ENCODE results near the gene TTC7B. TPM values are rescaled to one million over a fixed set of nuclear protein-coding genes. Genes with fewer than 3 reads are reported as not detected.

TTC7B gene
- polyA plus RNA-seq, 1 donor from 2014 or later, result 19.9 TPM

DNA sequence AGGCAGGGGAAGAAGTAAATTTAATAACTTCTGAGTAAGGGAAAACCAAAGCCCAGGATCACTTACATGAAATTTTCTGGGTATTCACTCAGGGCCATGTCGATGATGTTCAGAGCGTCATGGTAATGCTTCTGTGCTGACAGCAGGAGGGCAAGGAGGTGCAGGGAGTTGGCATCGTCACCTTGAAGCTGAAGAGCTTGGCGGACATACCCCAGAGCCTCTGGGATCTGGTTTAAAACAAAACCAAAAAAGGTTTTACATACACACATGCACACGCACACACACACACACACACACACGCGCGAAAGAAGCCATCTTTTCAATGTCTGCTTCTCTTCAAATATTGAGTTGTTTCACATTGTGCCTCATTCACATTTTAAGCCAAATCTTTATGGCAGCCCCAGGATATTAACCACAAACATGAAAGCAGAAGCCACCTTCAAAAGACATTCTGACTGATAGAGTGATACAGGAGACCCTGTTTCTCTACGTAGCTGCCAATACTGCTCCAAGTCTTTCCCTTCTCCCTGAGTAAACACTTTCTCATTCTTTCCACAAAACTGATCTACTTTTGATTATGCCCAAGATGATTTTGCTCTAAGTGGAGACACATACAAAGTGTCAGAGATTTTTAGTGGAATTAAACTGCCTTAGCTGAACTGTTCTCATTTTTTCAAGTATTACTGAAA lies 172.1 kb downstream of the TTC7B start:
- H3K4me2 ChIP-seq (ENCODE audit: low read length), result no peak overlapping the region
- H3K27me3 ChIP-seq (ENCODE audit: insufficient read depth, low read depth, low read length), result no peaks in the 10 kb centered on the region
- H3K79me2 ChIP-seq (replicated peaks; ENCODE audit: insufficient read depth, low read length), result no peaks in the 10 kb centered on the region
- H3F3A ChIP-seq (ENCODE audit: insufficient read depth, low read length, poor library complexity, severe bottlenecking), result no peaks in the 10 kb centered on the region
- no peaks in the 10 kb centered on the region for H3K9me2 ChIP-seq (ENCODE audit: insufficient read depth, low read length)
- TF ChIP-seq, protein P1, sequence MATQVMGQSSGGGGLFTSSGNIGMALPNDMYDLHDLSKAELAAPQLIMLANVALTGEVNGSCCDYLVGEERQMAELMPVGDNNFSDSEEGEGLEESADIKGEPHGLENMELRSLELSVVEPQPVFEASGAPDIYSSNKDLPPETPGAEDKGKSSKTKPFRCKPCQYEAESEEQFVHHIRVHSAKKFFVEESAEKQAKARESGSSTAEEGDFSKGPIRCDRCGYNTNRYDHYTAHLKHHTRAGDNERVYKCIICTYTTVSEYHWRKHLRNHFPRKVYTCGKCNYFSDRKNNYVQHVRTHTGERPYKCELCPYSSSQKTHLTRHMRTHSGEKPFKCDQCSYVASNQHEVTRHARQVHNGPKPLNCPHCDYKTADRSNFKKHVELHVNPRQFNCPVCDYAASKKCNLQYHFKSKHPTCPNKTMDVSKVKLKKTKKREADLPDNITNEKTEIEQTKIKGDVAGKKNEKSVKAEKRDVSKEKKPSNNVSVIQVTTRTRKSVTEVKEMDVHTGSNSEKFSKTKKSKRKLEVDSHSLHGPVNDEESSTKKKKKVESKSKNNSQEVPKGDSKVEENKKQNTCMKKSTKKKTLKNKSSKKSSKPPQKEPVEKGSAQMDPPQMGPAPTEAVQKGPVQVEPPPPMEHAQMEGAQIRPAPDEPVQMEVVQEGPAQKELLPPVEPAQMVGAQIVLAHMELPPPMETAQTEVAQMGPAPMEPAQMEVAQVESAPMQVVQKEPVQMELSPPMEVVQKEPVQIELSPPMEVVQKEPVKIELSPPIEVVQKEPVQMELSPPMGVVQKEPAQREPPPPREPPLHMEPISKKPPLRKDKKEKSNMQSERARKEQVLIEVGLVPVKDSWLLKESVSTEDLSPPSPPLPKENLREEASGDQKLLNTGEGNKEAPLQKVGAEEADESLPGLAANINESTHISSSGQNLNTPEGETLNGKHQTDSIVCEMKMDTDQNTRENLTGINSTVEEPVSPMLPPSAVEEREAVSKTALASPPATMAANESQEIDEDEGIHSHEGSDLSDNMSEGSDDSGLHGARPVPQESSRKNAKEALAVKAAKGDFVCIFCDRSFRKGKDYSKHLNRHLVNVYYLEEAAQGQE (IDR thresholded peaks at IDR 0.05; ENCODE audit: borderline replicate concordance), result no peak
- TF ChIP-seq MXI1 (conservative IDR thresholded peaks at IDR 0.05; ENCODE audit: poor library complexity, severe bottlenecking) (no peak), SMC3 (conservative IDR thresholded peaks at IDR 0.05; ENCODE audit: poor library complexity) (no peak), RAD21 (conservative IDR thresholded peaks at IDR 0.05) (no peak), EP300 (conservative IDR thresholded peaks at IDR 0.05; ENCODE audit: poor library complexity, severe bottlenecking) (no peak), POLR2AphosphoS5 (IDR thresholded peaks at IDR 0.05) (no peak), TAF1 (IDR thresholded peaks at IDR 0.05; ENCODE audit: low read depth) (no peak), EZH2 (IDR thresholded peaks at IDR 0.05; ENCODE audit: borderline replicate concordance, insufficient read depth, low read length, poor library complexity, severe bottlenecking) (no peak)
- TF ChIP-seq, protein P2, sequence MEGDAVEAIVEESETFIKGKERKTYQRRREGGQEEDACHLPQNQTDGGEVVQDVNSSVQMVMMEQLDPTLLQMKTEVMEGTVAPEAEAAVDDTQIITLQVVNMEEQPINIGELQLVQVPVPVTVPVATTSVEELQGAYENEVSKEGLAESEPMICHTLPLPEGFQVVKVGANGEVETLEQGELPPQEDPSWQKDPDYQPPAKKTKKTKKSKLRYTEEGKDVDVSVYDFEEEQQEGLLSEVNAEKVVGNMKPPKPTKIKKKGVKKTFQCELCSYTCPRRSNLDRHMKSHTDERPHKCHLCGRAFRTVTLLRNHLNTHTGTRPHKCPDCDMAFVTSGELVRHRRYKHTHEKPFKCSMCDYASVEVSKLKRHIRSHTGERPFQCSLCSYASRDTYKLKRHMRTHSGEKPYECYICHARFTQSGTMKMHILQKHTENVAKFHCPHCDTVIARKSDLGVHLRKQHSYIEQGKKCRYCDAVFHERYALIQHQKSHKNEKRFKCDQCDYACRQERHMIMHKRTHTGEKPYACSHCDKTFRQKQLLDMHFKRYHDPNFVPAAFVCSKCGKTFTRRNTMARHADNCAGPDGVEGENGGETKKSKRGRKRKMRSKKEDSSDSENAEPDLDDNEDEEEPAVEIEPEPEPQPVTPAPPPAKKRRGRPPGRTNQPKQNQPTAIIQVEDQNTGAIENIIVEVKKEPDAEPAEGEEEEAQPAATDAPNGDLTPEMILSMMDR (IDR thresholded peaks at IDR 0.05; ENCODE audit: poor library complexity, severe bottlenecking), result no peak
- H3K36me3 ChIP-seq (ENCODE audit: insufficient read depth, low read length), result no peaks in the 10 kb centered on the region
- no peak overlapping the region for H3K27ac ChIP-seq (ENCODE audit: low read length)
- H3K9ac ChIP-seq (ENCODE audit: low read length), result no peak overlapping the region
- H3K4me3 ChIP-seq (ENCODE audit: low read length), result no peak overlapping the region
- no peaks in the 10 kb centered on the region for H3K9me3 ChIP-seq (ENCODE audit: low read length)
- no peaks in the 10 kb centered on the region for H4K20me1 ChIP-seq (ENCODE audit: insufficient read depth)
- no peak overlapping the region for H2AFZ ChIP-seq (ENCODE audit: low read depth, low read length)

DNA sequence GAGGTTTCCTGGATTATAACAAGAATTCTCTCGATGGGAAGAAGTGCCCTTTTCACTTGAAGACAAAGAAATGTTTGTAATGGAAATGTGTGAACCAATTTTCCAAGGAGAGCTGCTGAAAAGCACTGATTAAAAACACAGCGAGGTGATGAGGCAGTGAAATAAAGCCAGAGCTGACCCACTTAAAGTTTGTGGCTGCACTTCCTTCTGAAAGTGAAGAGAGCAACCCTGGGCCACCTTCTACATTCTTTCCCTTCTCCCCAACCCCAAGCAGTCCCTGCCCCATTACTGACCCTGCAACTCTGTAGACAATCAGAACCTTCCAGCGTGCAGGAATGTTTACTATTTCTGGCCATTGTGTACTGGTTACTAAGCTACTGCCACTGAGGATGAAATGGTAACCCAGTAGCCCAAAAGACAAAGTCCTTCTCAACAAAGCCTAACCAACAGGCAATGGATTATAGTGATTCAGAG lies 173.9 kb downstream of the TTC7B start:
- no peak overlapping the region for H3K4me2 ChIP-seq (ENCODE audit: low read length)
- H3K27me3 ChIP-seq (ENCODE audit: insufficient read depth, low read depth, low read length), result no peaks in the 10 kb centered on the region
- TF ChIP-seq EZH2 (IDR thresholded peaks at IDR 0.05; ENCODE audit: borderline replicate concordance, insufficient read depth, low read length, poor library complexity, severe bottlenecking) (no peak), MXI1 (conservative IDR thresholded peaks at IDR 0.05; ENCODE audit: poor library complexity, severe bottlenecking) (no peak), EP300 (conservative IDR thresholded peaks at IDR 0.05; ENCODE audit: poor library complexity, severe bottlenecking) (no peak), SMC3 (conservative IDR thresholded peaks at IDR 0.05; ENCODE audit: poor library complexity) (no peak), TAF1 (IDR thresholded peaks at IDR 0.05; ENCODE audit: low read depth) (no peak), RAD21 (conservative IDR thresholded peaks at IDR 0.05) (no peak), POLR2AphosphoS5 (IDR thresholded peaks at IDR 0.05) (no peak)
- TF ChIP-seq, protein P1 (IDR thresholded peaks at IDR 0.05; ENCODE audit: borderline replicate concordance), result no peak
- TF ChIP-seq, protein P2 (IDR thresholded peaks at IDR 0.05; ENCODE audit: poor library complexity, severe bottlenecking), result no peak
- no peak overlapping the region for H3K27ac ChIP-seq (ENCODE audit: low read length)
- no peaks in the 10 kb centered on the region for H3K36me3 ChIP-seq (ENCODE audit: insufficient read depth, low read length)
- H3K9ac ChIP-seq (ENCODE audit: low read length), result peak overlapping the region; percentile 6
- no peaks in the 10 kb centered on the region for H3K9me3 ChIP-seq (ENCODE audit: low read length)
- H3K4me3 ChIP-seq (ENCODE audit: low read length), result peak overlapping the region; percentile 14
- no peaks in the 10 kb centered on the region for H3K79me2 ChIP-seq (replicated peaks; ENCODE audit: insufficient read depth, low read length)
- no peaks in the 10 kb centered on the region for H3K9me2 ChIP-seq (ENCODE audit: insufficient read depth, low read length)
- H3F3A ChIP-seq (ENCODE audit: insufficient read depth, low read length, poor library complexity, severe bottlenecking), result no peaks in the 10 kb centered on the region
- H2AFZ ChIP-seq (ENCODE audit: low read depth, low read length), result no peak overlapping the region
- H4K20me1 ChIP-seq (ENCODE audit: insufficient read depth), result no peaks in the 10 kb centered on the region
